ENCODE measurements around the gene RALGPS1.

RALGPS1 gene

DNA sequence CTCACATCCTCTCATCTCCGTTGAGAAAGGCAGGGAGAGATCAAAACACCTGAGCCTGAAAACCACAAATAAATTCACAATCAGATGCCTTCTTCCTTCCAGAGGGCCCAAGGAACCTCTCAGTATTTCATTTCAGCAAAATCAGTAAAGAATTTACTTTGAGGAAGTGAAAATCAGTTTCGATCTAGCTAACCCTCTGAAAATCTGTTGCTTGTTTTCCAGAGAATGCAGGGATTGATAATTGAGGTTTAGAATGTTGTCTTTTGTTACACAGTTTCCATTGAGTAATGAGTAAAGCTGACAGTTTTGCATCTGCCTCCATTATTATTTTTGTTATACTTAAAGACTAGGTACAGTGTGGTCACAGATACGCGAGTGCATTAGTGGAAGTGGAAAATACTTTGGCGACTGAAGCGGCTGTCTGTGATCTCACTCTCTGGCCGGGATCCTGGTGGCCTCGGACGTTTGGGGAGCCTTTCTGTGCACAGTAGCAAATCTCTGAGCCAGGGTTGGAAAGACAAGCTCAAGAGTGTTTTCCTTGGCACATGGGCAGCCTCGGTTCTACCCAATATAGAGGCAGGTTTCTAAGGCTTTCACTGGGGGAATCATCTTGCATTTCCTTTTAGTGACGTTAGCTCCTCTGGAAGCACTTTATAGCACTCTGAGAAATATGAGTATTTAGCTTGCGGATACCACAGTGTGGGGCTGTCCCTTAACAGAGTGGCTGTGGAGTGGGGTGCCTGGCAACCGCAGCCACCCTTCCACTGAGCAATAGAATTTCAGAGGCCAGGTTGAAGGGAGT is 240.0 kb downstream of the RALGPS1 start:
- Histone ChIP-seq H3K9ac (no peak overlapping the region), H3K36me3 (ENCODE audit: control insufficient read depth, insufficient read depth, low read length) (no peaks in the 10 kb centered on the region), H3K4me2 (ENCODE audit: low read length) (peak overlapping the region; percentile 32), H3K79me2 (no peaks in the 10 kb centered on the region), H3K27ac (no peak overlapping the region), H3K9me3 (ENCODE audit: control insufficient read depth, low read length) (no peaks in the 10 kb centered on the region), H3K27me3 (ENCODE audit: control insufficient read depth, insufficient read depth, low read length) (no peaks in the 10 kb centered on the region), H3K4me1 (no peaks in the 10 kb centered on the region), H2AFZ (no peak overlapping the region), H3K4me3 (ENCODE audit: low read depth, low read length) (no peak overlapping the region)
- TF ChIP-seq, protein P1, sequence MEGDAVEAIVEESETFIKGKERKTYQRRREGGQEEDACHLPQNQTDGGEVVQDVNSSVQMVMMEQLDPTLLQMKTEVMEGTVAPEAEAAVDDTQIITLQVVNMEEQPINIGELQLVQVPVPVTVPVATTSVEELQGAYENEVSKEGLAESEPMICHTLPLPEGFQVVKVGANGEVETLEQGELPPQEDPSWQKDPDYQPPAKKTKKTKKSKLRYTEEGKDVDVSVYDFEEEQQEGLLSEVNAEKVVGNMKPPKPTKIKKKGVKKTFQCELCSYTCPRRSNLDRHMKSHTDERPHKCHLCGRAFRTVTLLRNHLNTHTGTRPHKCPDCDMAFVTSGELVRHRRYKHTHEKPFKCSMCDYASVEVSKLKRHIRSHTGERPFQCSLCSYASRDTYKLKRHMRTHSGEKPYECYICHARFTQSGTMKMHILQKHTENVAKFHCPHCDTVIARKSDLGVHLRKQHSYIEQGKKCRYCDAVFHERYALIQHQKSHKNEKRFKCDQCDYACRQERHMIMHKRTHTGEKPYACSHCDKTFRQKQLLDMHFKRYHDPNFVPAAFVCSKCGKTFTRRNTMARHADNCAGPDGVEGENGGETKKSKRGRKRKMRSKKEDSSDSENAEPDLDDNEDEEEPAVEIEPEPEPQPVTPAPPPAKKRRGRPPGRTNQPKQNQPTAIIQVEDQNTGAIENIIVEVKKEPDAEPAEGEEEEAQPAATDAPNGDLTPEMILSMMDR (IDR thresholded peaks at IDR 0.05), result no peak

DNA sequence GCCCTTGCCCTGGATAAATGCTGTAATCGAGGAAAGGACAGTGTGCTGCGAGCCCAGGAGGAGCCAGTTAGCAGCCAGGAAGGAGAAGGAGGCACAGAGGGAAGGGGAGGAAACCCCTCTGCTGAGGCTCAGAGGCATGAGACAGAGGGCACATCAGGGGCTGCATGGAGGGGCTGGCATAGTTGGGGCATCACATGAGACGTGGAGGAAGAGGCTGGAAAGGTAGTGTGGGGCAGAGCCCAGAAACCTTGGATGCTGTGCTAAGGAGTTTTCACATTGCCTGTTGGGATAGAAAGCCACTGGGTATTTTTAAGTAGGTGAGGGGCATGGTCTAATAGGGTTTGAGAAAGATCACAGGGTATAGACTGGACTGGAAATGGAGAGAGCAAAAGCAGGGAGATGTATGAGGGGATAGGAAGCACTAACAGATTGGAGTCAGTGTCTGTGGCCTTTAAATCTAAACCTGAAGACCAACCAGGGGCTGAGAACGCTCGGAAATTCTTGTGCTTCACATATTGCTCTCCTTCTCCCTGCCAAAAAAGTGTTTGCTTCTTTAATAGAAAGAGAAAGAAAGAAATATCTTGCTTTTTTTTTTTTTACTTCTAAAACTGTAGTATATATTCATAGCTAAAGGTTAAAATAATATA is 240.9 kb downstream of the RALGPS1 start:
- Histone ChIP-seq H3K79me2 (no peaks in the 10 kb centered on the region), H3K36me3 (ENCODE audit: control insufficient read depth, insufficient read depth, low read length) (no peaks in the 10 kb centered on the region), H3K4me1 (no peaks in the 10 kb centered on the region), H3K9me3 (ENCODE audit: control insufficient read depth, low read length) (no peaks in the 10 kb centered on the region), H3K9ac (no peak overlapping the region), H3K27me3 (ENCODE audit: control insufficient read depth, insufficient read depth, low read length) (no peaks in the 10 kb centered on the region), H3K4me3 (ENCODE audit: low read depth, low read length) (no peak overlapping the region), H2AFZ (no peak overlapping the region), H3K4me2 (ENCODE audit: low read length) (no peak overlapping the region), H3K27ac (no peak overlapping the region)
- TF ChIP-seq, protein P1 (IDR thresholded peaks at IDR 0.05), result no peak

DNA sequence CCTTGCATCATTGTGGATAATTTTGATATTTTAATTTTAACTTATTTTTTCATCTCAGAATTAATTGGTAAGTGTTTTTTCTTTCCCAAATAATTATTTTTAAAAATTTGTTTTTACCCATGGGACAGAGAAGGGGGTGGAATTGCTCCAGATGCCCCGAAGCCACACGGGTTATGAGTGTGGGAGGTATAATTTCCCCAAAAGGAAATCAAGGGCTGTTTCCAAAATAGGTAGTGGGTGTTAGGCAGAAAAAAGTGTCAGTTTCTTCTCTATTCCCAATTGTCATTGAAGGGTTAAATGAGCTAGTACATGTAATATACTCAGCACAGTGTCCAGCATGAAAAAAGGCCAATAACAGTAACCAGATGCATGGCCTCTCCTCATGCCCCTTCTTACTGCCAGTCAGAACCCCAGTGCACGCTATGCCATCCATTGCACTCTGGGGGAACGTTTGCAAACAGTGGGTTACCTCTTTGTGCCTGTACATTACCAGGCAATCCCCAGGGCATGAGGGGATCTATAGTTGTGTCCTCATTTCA is 244.3 kb downstream of the RALGPS1 start:
- Histone ChIP-seq H3K9ac (no peak overlapping the region), H3K4me2 (ENCODE audit: low read length) (no peak overlapping the region), H2AFZ (no peak overlapping the region), H3K9me3 (ENCODE audit: control insufficient read depth, low read length) (no peaks in the 10 kb centered on the region), H3K27me3 (ENCODE audit: control insufficient read depth, insufficient read depth, low read length) (no peaks in the 10 kb centered on the region), H3K4me3 (ENCODE audit: low read depth, low read length) (no peak overlapping the region), H3K36me3 (ENCODE audit: control insufficient read depth, insufficient read depth, low read length) (no peaks in the 10 kb centered on the region), H3K27ac (no peak overlapping the region), H3K4me1 (no peaks in the 10 kb centered on the region), H3K79me2 (no peaks in the 10 kb centered on the region)
- TF ChIP-seq, protein P1 (IDR thresholded peaks at IDR 0.05), result no peak

DNA sequence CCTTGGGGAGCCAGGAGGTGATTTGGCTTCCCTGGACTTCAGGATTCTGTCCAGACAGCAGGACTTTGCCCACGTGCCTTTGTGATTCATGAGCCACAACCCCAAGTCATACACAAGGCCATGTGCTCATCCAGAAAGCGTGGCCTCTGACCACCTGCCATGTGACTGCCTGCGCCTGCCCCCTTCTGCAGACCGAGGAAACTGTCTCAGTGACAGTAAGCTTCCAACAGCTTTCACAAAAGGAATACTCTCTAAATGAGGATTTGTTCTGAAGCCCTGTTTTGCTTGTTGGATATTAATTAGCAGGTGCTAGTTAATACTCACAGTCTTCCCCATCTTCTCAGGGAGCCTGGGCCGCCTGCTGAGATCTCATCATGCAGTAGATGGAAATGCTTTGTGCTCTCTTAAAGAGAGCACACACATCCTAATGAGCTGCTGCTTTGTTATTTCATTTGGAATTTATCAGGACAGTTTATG is 244.8 kb downstream of the RALGPS1 start:
- H3K4me3 ChIP-seq (ENCODE audit: low read depth, low read length), result no peak overlapping the region
- no peaks in the 10 kb centered on the region for H3K79me2 ChIP-seq
- no peak overlapping the region for H3K9ac ChIP-seq
- H3K27ac ChIP-seq, result no peak overlapping the region
- H3K4me1 ChIP-seq, result no peaks in the 10 kb centered on the region
- H3K9me3 ChIP-seq (ENCODE audit: control insufficient read depth, low read length), result no peaks in the 10 kb centered on the region
- no peak overlapping the region for H2AFZ ChIP-seq
- no peaks in the 10 kb centered on the region for H3K27me3 ChIP-seq (ENCODE audit: control insufficient read depth, insufficient read depth, low read length)
- H3K36me3 ChIP-seq (ENCODE audit: control insufficient read depth, insufficient read depth, low read length), result no peaks in the 10 kb centered on the region
- TF ChIP-seq, protein P1 (IDR thresholded peaks at IDR 0.05), result no peak
- no peak overlapping the region for H3K4me2 ChIP-seq (ENCODE audit: low read length)

Data from parathyroid adenoma (tissue), 2 donors.